PC-3 (cell line): ENCODE data around the gene ZFYVE19. TPM values are rescaled to one million over a fixed set of nuclear protein-coding genes. Genes with fewer than 3 reads are reported as not detected.

Source experiments
- ATAC-seq: fragments of 200-7000 bp; cut with Tn5 transposase; 2 replicates; pipeline ENCODE4 v1.9.1; 2020; ENCODE audit warnings: mild to moderate bottlenecking, moderate library complexity
- BruUV-seq: library from RNA; stranded (reverse); fragments of 400-500 nt; replicated peaks from 2 replicates; lab custom pipeline; 2021; lab: Mats Ljungman, UMichigan
- CTCF ChIA-PET: fragments of 300-600 bp; sonication (Branson Sonifier 250); formaldehyde crosslinking; loops from one replicate; lab custom pipeline; 2022; ENCODE audit warnings: antibody characterized with exemption; lab: Charles Lee
- POLR2A ChIA-PET: fragments of 300-600 bp; sonication (Branson Sonifier 250); formaldehyde crosslinking; loops from one replicate; lab custom pipeline; 2022; ENCODE audit warnings: antibody characterized with exemption; ENCODE audit not compliant: unreplicated experiment; lab: Charles Lee
- DNase-seq: peaks from one replicate; pipeline ENCODE4 v3.0.0-alpha.2; 2015
- H2AFZ ChIP-seq: fragments of 300-600 bp; sonication (generic); 2 replicates; pipeline ENCODE4 v1.6.0; 2016; ENCODE audit warnings: antibody characterized with exemption, low read length
- H3F3A ChIP-seq: fragments of 300-600 bp; sonication (generic); one replicate; pipeline ENCODE4 v1.6.0; 2017; ENCODE audit warnings: antibody characterized with exemption, low read length, control low read depth, mild to moderate bottlenecking; ENCODE audit not compliant: unreplicated experiment
- H3K27ac ChIP-seq: fragments of 300-600 bp; sonication (generic); 2 replicates; pipeline ENCODE4 v1.5.1; 2016; ENCODE audit warnings: mild to moderate bottlenecking, low read length
- H3K27me3 ChIP-seq: fragments of 300-600 bp; sonication (generic); 2 replicates; pipeline ENCODE4 v1.6.1; 2016; ENCODE audit warnings: low read length, mixed read lengths
- H3K36me3 ChIP-seq: fragments of 300-600 bp; sonication (generic); 2 replicates; pipeline ENCODE4 v1.6.1; 2016; ENCODE audit warnings: low read depth, mixed run types, low read length, mixed read lengths
- H3K4me1 ChIP-seq: fragments of 300-600 bp; sonication (generic); 2 replicates; pipeline ENCODE4 v1.5.1; 2016; ENCODE audit warnings: low read length; ENCODE audit not compliant: insufficient read depth
- H3K4me2 ChIP-seq: fragments of 300-600 bp; sonication (generic); 2 replicates; pipeline ENCODE4 v1.6.0; 2016; ENCODE audit warnings: low read length
- H3K4me3 ChIP-seq: fragments of 300-600 bp; sonication (generic); 2 replicates; pipeline ENCODE4 v1.5.1; 2016; ENCODE audit warnings: mild to moderate bottlenecking, low read length, mixed read lengths
- H3K79me2 ChIP-seq: fragments of 300-600 bp; sonication (generic); 2 replicates; pipeline ENCODE4 v1.6.1; 2017; ENCODE audit warnings: low read length, mixed read lengths
- H3K9ac ChIP-seq: fragments of 300-600 bp; sonication (generic); 2 replicates; pipeline ENCODE4 v1.6.0; 2016; ENCODE audit warnings: mild to moderate bottlenecking, low read length
- H3K9me2 ChIP-seq: fragments of 300-600 bp; sonication (generic); replicated peaks from 2 replicates; pipeline ENCODE4 v1.6.1; 2016; ENCODE audit warnings: mixed run types, low read length, mixed read lengths
- H3K9me3 ChIP-seq: fragments of 300-600 bp; sonication (generic); 2 replicates; pipeline ENCODE4 v1.6.1; 2016; ENCODE audit warnings: low read length, mixed read lengths
- H4K20me1 ChIP-seq: fragments of 300-600 bp; sonication (generic); 2 replicates; pipeline ENCODE4 v1.6.1; 2016; ENCODE audit warnings: low read length, mixed read lengths
- CTCF ChIP-seq: fragments of 300-600 bp; sonication (generic); conservative IDR thresholded peaks from 2 replicates; pipeline ENCODE4 v1.5.1; 2017; ENCODE audit warnings: antibody characterized with exemption, low read depth, mild to moderate bottlenecking, low read length
- EZH2 ChIP-seq: fragments of 300-600 bp; sonication (generic); IDR thresholded peaks from one replicate; pipeline ENCODE4 v1.6.1; 2017; ENCODE audit warnings: antibody characterized with exemption, mild to moderate bottlenecking, low read length; ENCODE audit not compliant: unreplicated experiment
- EZH2phosphoT487 ChIP-seq: fragments of 300-600 bp; sonication (generic); IDR thresholded peaks from 2 replicates; pipeline ENCODE4 v1.6.1; 2018; ENCODE audit warnings: mild to moderate bottlenecking, antibody characterized with exemption, low read length, borderline replicate concordance
- intact Hi-C: fragments of 100-400 bp; cut with micrococcal nuclease; formaldehyde crosslinking; loops from 2 replicates; pipeline ENCODE4 v1.9.0; 2023
- total RNA-seq: library from RNA; depleted of rRNA; stranded (reverse); fragments of >200 nt; gene quantifications from 2 replicates; pipeline ENCODE4 v1.2.3, GENCODE V29; 2014

Gene ZFYVE19
- total RNA-seq, 1 experiment from 2014 or later: 32.3 TPM

DNA sequence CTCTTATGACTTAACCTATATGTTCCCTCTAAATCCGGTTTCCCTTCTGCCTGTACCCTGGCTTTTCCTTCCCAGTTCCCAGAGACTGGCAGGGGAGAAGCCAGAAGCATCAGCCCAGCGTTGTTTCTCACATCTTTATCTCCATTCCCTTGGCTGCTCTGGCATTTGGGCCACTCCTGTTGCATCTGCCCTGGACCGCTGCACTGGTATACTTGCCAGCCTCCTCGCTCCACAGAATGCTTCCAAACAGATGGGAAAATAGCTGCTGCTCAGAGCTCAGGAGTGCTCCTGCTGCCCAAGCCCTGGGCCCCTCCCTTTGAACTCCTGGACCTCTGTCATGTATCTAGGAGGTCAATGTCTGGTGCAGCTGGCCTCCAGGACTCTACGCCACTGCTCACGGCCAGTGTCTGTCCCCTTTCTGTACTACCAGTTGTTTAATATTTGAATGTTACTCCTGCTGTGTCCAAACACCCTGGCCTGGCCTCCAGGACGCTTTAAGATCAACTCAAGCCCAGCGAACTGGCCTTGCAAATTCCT lies 43.8 kb downstream of the ZFYVE19 start:
- no peak overlapping the region for H3K27ac ChIP-seq
- BruUV-seq: no TSS peak
- peaks cover 28% of the 10 kb centered on the region; the same call in 1 of the 2 replicates for H3K36me3 ChIP-seq
- H3K4me2 ChIP-seq: no peak overlapping the region
- H3K4me1 ChIP-seq: peaks cover 25% of the 10 kb centered on the region
- TF ChIP-seq EZH2 (no peak), EZH2phosphoT487 (no peak), CTCF (no peak)
- intact Hi-C loops: no loop called here
- H3K9me2 ChIP-seq: no peaks in the 10 kb centered on the region
- H3K27me3 ChIP-seq: no peaks in the 10 kb centered on the region
- H4K20me1 ChIP-seq: peaks cover 19% of the 10 kb centered on the region; the same call in 1 of the 2 replicates
- H3K9ac ChIP-seq: no peak overlapping the region
- peaks cover 58% of the 10 kb centered on the region for H3K79me2 ChIP-seq
- CTCF ChIA-PET: interaction anchor here (0.5 kb wide), 1 partner anchor 43 kb away, joined by 4 read pairs; no protein-coding TSS in a partner anchor
- POLR2A ChIA-PET: no interaction called here
- no peak overlapping the region for H3K4me3 ChIP-seq
- DNase-seq: no peak
- H3F3A ChIP-seq: no peaks in the 10 kb centered on the region
- H2AFZ ChIP-seq: no peak overlapping the region
- ATAC-seq: no peak
- H3K9me3 ChIP-seq: no peaks in the 10 kb centered on the region

DNA sequence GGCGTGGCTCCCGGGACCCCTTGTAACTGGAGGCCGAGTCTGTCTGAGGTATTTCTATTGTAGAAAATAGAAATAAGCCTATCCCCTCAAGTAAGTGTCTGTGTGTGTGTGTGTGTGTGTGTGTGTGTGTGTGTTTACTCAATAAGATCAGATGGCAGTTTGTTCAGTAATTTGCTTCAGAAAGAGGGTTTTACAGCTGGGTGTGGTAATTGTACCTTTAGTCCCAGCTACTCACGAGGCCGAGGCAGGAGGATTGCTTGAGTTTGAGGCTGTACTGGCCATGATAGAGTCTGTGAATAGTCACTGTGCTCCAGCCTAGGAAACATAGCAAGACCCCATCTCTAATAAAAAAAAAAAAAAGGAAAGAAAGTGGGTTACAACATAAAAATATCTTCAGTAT lies 45.6 kb downstream of the ZFYVE19 start:
- Histone ChIP-seq H3K9me3 (no peaks in the 10 kb centered on the region), H3K9me2 (no peaks in the 10 kb centered on the region), H3K9ac (no peak overlapping the region), H3K79me2 (peaks cover 41% of the 10 kb centered on the region), H3K4me2 (no peak overlapping the region), H3K27ac (no peak overlapping the region), H3K27me3 (no peaks in the 10 kb centered on the region), H3F3A (peaks cover 9% of the 10 kb centered on the region), H3K4me3 (no peak overlapping the region), H3K4me1 (peaks cover 25% of the 10 kb centered on the region), H4K20me1 (peaks cover 8% of the 10 kb centered on the region; the same call in 1 of the 2 replicates), H3K36me3 (peaks cover 41% of the 10 kb centered on the region; the same call in 1 of the 2 replicates), H2AFZ (no peak overlapping the region)
- TF ChIP-seq EZH2 (no peak), CTCF (no peak), EZH2phosphoT487 (no peak)
- no TSS peak for BruUV-seq
- CTCF ChIA-PET: interaction anchor here (0.7 to 1.0 kb wide), 2 partner anchors 38 to 106 kb away, joined by 6 to 10 read pairs; no protein-coding TSS in a partner anchor
- ATAC-seq: peak; percentile 10; the same call in 1 of the 2 replicates
- POLR2A ChIA-PET: no interaction called here
- intact Hi-C loops: no loop called here
- no peak for DNase-seq

DNA sequence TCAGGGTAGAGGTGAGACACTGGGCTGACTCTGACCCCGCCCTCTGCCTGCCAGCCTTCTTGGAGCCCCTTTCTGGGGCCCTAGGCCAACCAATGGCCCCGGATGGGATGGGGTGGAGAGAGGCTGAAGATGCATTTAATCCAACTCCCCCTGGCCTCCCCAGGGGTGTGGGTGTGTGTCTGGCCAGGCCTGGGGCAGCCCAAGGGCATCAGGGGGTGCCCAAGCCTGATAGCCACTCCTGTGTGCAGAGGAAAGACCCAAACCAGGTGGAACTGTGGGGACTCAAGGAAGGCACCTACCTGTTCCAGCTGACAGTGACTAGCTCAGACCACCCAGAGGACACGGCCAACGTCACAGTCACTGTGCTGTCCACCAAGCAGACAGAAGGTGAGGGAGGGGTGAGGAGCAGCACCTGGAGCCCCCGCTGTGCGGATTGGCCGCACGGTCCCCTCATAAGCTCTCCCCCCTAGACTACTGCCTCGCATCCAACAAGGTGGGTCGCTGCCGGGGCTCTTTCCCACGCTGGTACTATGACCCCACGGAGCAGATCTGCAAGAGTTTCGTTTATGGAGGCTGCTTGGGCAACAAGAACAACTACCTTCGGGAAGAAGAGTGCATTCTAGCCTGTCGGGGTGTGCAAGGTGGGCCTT lies 46.5 kb downstream of the ZFYVE19 start:
- POLR2A ChIA-PET: no interaction called here
- TF ChIP-seq CTCF (no peak), EZH2 (no peak), EZH2phosphoT487 (no peak)
- Histone ChIP-seq H3K27ac (no peak overlapping the region), H3K36me3 (peaks cover 44% of the 10 kb centered on the region), H3K9me3 (no peaks in the 10 kb centered on the region), H2AFZ (no peak overlapping the region), H3K79me2 (peaks cover 33% of the 10 kb centered on the region), H4K20me1 (no peaks in the 10 kb centered on the region), H3K4me2 (no peak overlapping the region), H3K4me3 (no peak overlapping the region), H3F3A (peaks cover 9% of the 10 kb centered on the region), H3K9ac (no peak overlapping the region), H3K4me1 (peaks cover 23% of the 10 kb centered on the region), H3K9me2 (no peaks in the 10 kb centered on the region), H3K27me3 (no peaks in the 10 kb centered on the region)
- BruUV-seq: TSS peak; percentile 3
- CTCF ChIA-PET: no interaction called here
- intact Hi-C loops: no loop called here
- DNase-seq: no peak
- ATAC-seq: no peak
